ENCODE data around the gene LRRN2. TPM values are rescaled to one million over a fixed set of nuclear protein-coding genes. Genes with fewer than 3 reads are reported as not detected.

The LRRN2 gene
- total RNA-seq, 1 donor from 2014 or later: 4.9 TPM

- Histone ChIP-seq H3K4me1 (ENCODE audit: insufficient read depth, low read length) (peaks cover 11% of the 10 kb centered on the region), H3K79me2 (ENCODE audit: insufficient read depth, low read length) (no peaks in the 10 kb centered on the region), H4K20me1 (ENCODE audit: insufficient read depth, low read length) (no peaks in the 10 kb centered on the region), H3K36me3 (ENCODE audit: insufficient read depth, low read length) (no peaks in the 10 kb centered on the region), H3K4me3 (ENCODE audit: insufficient read depth, low read depth, low read length) (no peak overlapping the region), H3K27ac (ENCODE audit: low read depth, low read length) (no peak overlapping the region), H2AFZ (ENCODE audit: low read depth, low read length) (no peak overlapping the region), H3K9ac (ENCODE audit: low read length) (no peak overlapping the region), H3K9me3 (ENCODE audit: insufficient read depth, low read depth, low read length) (no peaks in the 10 kb centered on the region), H3K4me2 (ENCODE audit: low read length) (no peak overlapping the region), H3K27me3 (ENCODE audit: insufficient read depth, low read length) (no peaks in the 10 kb centered on the region)
- TF ChIP-seq CTCF (IDR thresholded peaks at IDR 0.05; ENCODE audit: insufficient read depth, low read depth, low read length) (no peak), EZH2 (IDR thresholded peaks at IDR 0.05; ENCODE audit: insufficient read depth, low read length) (no peak)
- FAIRE-seq (no peak), DNase-seq (ENCODE audit: low read depth) (no peak)
- peaks cover 9% of the 10 kb centered on the region for H3K27me3 Mint-ChIP-seq (ENCODE audit: low read depth, unreplicated experiment)
- no peak overlapping the region for H3K4me3 Mint-ChIP-seq (ENCODE audit: unreplicated experiment)
- no peaks in the 10 kb centered on the region for H3K9me3 Mint-ChIP-seq (ENCODE audit: unreplicated experiment)
- peaks cover 18% of the 10 kb centered on the region for H3K4me1 Mint-ChIP-seq (ENCODE audit: low read depth, unreplicated experiment)
- H3K27ac Mint-ChIP-seq (ENCODE audit: unreplicated experiment): no peak overlapping the region
- H3K36me3 Mint-ChIP-seq (ENCODE audit: low read depth, unreplicated experiment): no peaks in the 10 kb centered on the region
These were observed 93.1 kb downstream of the LRRN2 start for GRCh38 chr1:204592246-204592948.

GRCh38 chr1:204591473-204592090 is 94.0 kb downstream of the LRRN2 start:
- H4K20me1 ChIP-seq (ENCODE audit: insufficient read depth, low read length): no peaks in the 10 kb centered on the region
- H3K9ac ChIP-seq (ENCODE audit: low read length): no peak overlapping the region
- Mint-ChIP-seq H3K27ac (ENCODE audit: unreplicated experiment) (no peak overlapping the region), H3K36me3 (ENCODE audit: low read depth, unreplicated experiment) (no peaks in the 10 kb centered on the region), H3K27me3 (ENCODE audit: low read depth, unreplicated experiment) (peaks cover 5% of the 10 kb centered on the region), H3K4me1 (ENCODE audit: low read depth, unreplicated experiment) (peaks cover 18% of the 10 kb centered on the region), H3K9me3 (ENCODE audit: unreplicated experiment) (no peaks in the 10 kb centered on the region), H3K4me3 (ENCODE audit: unreplicated experiment) (no peak overlapping the region)
- H2AFZ ChIP-seq (ENCODE audit: low read depth, low read length): no peak overlapping the region
- DNase-seq (ENCODE audit: low read depth): peak; percentile 62
- H3K79me2 ChIP-seq (ENCODE audit: insufficient read depth, low read length): no peaks in the 10 kb centered on the region
- no peaks in the 10 kb centered on the region for H3K9me3 ChIP-seq (ENCODE audit: insufficient read depth, low read depth, low read length)
- peaks cover 11% of the 10 kb centered on the region for H3K4me1 ChIP-seq (ENCODE audit: insufficient read depth, low read length)
- no peaks in the 10 kb centered on the region for H3K36me3 ChIP-seq (ENCODE audit: insufficient read depth, low read length)
- H3K27me3 ChIP-seq (ENCODE audit: insufficient read depth, low read length): no peaks in the 10 kb centered on the region
- TF ChIP-seq CTCF (IDR thresholded peaks at IDR 0.05; ENCODE audit: insufficient read depth, low read depth, low read length): no peak
- no peak for TF ChIP-seq EZH2 (IDR thresholded peaks at IDR 0.05; ENCODE audit: insufficient read depth, low read length)
- no peak overlapping the region for H3K27ac ChIP-seq (ENCODE audit: low read depth, low read length)
- no peak overlapping the region for H3K4me3 ChIP-seq (ENCODE audit: insufficient read depth, low read depth, low read length)
- FAIRE-seq: peak; percentile 50
- peak overlapping the region; percentile 54 for H3K4me2 ChIP-seq (ENCODE audit: low read length)

Measured in astrocyte (in vitro differentiated cells and primary cell).